Breast epithelium (tissue), 4 donors: ENCODE measurements around the gene FDX2. TPM values are rescaled to one million over a fixed set of nuclear protein-coding genes. Genes with fewer than 3 reads are reported as not detected.

Experiments used
- DNase-seq, 2 donors: peaks; one replicate each; pipeline ENCODE4 v3.0.0-alpha.2; 2019; ENCODE audit warnings: low spot score in 2 of 2
- H3K27ac ChIP-seq, 2 donors: fragments of 200-600 bp; sonication (generic) in 1 of 2; one replicate each; pipeline ENCODE4 v1.5.1; 2016 to 2019; ENCODE audit warnings: mild to moderate bottlenecking in 1 of 2
- H3K27me3 ChIP-seq, 2 donors: fragments of 200-600 bp; sonication (generic) in 1 of 2; one replicate each; pipeline versions ENCODE4 v1.5.1 to v1.6.0; 2017 to 2019; ENCODE audit warnings: control low read depth in 1 of 2, mild to moderate bottlenecking in 1 of 2
- H3K36me3 ChIP-seq: fragments of 200-600 bp; one replicate; pipeline ENCODE4 v1.5.1; 2019
- H3K4me1 ChIP-seq, 2 donors: fragments of 200-600 bp; sonication (generic); one replicate each; pipeline ENCODE4 v1.5.1; 2016 to 2019; ENCODE audit warnings: control low read depth in 1 of 2
- H3K4me3 ChIP-seq, 3 donors: fragments of 200-600 bp; sonication (generic); 1 replicate in 2 of 3; 2 replicates in 1 of 3; pipeline ENCODE4 v1.5.1; 2016 to 2019; ENCODE audit warnings: mild to moderate bottlenecking in 3 of 3, moderate library complexity in 2 of 3
- H3K9me3 ChIP-seq, 2 donors: fragments of 200-600 bp; sonication (generic) in 1 of 2; one replicate each; pipeline ENCODE4 v1.5.1; 2016 to 2019; ENCODE audit warnings: control low read depth in 1 of 2
- POLR2A ChIP-seq: fragments of 450-650 bp; IDR thresholded peaks from one replicate; pipeline ENCODE4 v1.6.1; 2016; ENCODE audit warnings: antibody characterized with exemption, mild to moderate bottlenecking, moderate library complexity
- POLR2AphosphoS5 ChIP-seq, 3 donors: sonication (generic); formaldehyde crosslinking; IDR thresholded peaks; one replicate each; pipeline ENCODE4 v1.6.1; 2017; ENCODE audit warnings: antibody characterized with exemption in 3 of 3
- intact Hi-C: fragments of 100-400 bp; cut with DNase I; formaldehyde crosslinking; loops from one replicate; pipeline ENCODE4 v1.15.1; 2023; ENCODE audit warnings: low total_unique reads
- total RNA-seq, 3 donors: library from RNA; depleted of rRNA; stranded (reverse); fragments of >200 nt; gene quantifications; one replicate each; pipeline ENCODE4 v1.1.0, GENCODE V29; 2016
- TF ChIP-seq, protein P1 (sequence below), 3 donors: fragments of 450-650 bp; IDR thresholded peaks; one replicate each; pipeline ENCODE4 v1.5.1; 2016 to 2017; ENCODE audit warnings: antibody characterized with exemption in 3 of 3, mild to moderate bottlenecking in 3 of 3, moderate library complexity in 3 of 3

The FDX2 gene
- total RNA-seq, 3 donors from 2014 or later, result 14.7 to 19.9 (median 15.7) TPM

DNA sequence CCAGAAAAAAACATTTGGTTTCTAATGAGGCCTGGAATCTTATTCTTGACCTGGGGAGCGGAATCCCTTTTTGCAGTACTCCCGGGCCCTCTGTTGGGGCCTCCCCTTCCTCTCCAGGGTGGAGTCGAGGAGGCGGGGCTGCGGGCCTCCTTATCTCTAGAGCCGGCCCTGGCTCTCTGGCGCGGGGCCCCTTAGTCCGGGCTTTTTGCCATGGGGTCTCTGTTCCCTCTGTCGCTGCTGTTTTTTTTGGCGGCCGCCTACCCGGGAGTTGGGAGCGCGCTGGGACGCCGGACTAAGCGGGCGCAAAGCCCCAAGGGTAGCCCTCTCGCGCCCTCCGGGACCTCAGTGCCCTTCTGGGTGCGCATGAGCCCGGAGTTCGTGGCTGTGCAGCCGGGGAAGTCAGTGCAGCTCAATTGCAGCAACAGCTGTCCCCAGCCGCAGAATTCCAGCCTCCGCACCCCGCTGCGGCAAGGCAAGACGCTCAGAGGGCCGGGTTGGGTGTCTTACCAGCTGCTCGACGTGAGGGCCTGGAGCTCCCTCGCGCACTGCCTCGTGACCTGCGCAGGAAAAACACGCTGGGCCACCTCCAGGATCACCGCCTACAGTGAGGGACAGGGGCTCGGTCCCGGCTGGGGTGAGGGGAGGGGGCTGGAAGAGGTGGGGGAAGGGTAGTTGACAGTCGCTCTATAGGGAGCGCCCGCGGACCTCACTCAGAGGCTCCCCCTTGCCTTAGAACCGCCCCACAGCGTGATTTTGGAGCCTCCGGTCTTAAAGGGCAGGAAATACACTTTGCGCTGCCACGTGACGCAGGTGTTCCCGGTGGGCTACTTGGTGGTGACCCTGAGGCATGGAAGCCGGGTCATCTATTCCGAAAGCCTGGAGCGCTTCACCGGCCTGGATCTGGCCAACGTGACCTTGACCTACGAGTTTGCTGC lies 28.7 kb downstream of the FDX2 start, which contains the start of gene ICAM4:
Gene ICAM4, plus strand, starts transcription at position 153 of the 935 bp plus-strand sequence. Its CDS starts 58 bp downstream, at position 211.
- H3K36me3 ChIP-seq, result no peaks in the 10 kb centered on the region
- no peaks in the 10 kb centered on the region for H3K9me3 ChIP-seq
- peak within 1 kb of the TSS; percentile 26 to 32 for H3K27ac ChIP-seq
- peaks cover 19 to 22% of the 10 kb centered on the region in 2 donors for H3K4me1 ChIP-seq
- H3K4me3 ChIP-seq, result peak within 1 kb of the TSS in 2 of 3 donors; percentile 10 to 37
- no peak for DNase-seq
- intact Hi-C loops, result no loop called here
- peaks cover 11 to 37% of the 10 kb centered on the region in 2 donors for H3K27me3 ChIP-seq
- TF ChIP-seq, protein P1, sequence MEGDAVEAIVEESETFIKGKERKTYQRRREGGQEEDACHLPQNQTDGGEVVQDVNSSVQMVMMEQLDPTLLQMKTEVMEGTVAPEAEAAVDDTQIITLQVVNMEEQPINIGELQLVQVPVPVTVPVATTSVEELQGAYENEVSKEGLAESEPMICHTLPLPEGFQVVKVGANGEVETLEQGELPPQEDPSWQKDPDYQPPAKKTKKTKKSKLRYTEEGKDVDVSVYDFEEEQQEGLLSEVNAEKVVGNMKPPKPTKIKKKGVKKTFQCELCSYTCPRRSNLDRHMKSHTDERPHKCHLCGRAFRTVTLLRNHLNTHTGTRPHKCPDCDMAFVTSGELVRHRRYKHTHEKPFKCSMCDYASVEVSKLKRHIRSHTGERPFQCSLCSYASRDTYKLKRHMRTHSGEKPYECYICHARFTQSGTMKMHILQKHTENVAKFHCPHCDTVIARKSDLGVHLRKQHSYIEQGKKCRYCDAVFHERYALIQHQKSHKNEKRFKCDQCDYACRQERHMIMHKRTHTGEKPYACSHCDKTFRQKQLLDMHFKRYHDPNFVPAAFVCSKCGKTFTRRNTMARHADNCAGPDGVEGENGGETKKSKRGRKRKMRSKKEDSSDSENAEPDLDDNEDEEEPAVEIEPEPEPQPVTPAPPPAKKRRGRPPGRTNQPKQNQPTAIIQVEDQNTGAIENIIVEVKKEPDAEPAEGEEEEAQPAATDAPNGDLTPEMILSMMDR (IDR thresholded peaks at IDR 0.05), result no peak
- TF ChIP-seq POLR2A (no peak), POLR2AphosphoS5 (IDR thresholded peaks at IDR 0.05) (no peak)

DNA sequence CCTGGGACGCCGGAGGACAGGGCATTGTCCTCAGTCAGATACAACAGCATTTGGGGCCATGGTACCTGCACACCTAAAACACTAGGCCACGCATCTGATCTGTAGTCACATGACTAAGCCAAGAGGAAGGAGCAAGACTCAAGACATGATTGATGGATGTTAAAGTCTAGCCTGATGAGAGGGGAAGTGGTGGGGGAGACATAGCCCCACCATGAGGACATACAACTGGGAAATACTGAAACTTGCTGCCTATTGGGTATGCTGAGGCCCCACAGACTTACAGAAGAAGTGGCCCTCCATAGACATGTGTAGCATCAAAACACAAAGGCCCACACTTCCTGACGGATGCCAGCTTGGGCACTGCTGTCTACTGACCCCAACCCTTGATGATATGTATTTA lies 30.4 kb downstream of the FDX2 start:
- TF ChIP-seq POLR2A (no peak), POLR2AphosphoS5 (IDR thresholded peaks at IDR 0.05) (no peak)
- TF ChIP-seq, protein P1 (IDR thresholded peaks at IDR 0.05), result no peak
- Histone ChIP-seq H3K27me3 (peaks cover 4 to 23% of the 10 kb centered on the region in 2 donors), H3K4me1 (peaks cover 10 to 12% of the 10 kb centered on the region in 2 donors), H3K4me3 (no peak overlapping the region), H3K27ac (peak overlapping the region in 1 of 2 donors; percentile 26), H3K9me3 (no peaks in the 10 kb centered on the region), H3K36me3 (no peaks in the 10 kb centered on the region)
- no peak for DNase-seq
- intact Hi-C loops, result no loop called here

DNA sequence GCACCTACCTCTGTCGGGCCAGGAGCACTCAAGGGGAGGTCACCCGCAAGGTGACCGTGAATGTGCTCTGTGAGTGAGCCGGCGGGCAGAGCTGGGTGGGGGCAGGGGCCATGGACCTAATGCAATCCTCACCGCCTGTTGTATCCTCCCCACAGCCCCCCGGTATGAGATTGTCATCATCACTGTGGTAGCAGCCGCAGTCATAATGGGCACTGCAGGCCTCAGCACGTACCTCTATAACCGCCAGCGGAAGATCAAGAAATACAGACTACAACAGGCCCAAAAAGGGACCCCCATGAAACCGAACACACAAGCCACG lies 30.9 kb downstream of the FDX2 start:
- Histone ChIP-seq H3K36me3 (no peaks in the 10 kb centered on the region), H3K9me3 (no peaks in the 10 kb centered on the region), H3K27ac (no peak overlapping the region), H3K4me1 (peaks cover 7 to 9% of the 10 kb centered on the region in 2 donors), H3K27me3 (peaks cover 3 to 18% of the 10 kb centered on the region in 2 donors), H3K4me3 (no peak overlapping the region)
- TF ChIP-seq POLR2A (no peak), POLR2AphosphoS5 (IDR thresholded peaks at IDR 0.05) (no peak)
- TF ChIP-seq, protein P1 (IDR thresholded peaks at IDR 0.05), result no peak
- intact Hi-C loops, result no loop called here
- DNase-seq, result no peak

DNA sequence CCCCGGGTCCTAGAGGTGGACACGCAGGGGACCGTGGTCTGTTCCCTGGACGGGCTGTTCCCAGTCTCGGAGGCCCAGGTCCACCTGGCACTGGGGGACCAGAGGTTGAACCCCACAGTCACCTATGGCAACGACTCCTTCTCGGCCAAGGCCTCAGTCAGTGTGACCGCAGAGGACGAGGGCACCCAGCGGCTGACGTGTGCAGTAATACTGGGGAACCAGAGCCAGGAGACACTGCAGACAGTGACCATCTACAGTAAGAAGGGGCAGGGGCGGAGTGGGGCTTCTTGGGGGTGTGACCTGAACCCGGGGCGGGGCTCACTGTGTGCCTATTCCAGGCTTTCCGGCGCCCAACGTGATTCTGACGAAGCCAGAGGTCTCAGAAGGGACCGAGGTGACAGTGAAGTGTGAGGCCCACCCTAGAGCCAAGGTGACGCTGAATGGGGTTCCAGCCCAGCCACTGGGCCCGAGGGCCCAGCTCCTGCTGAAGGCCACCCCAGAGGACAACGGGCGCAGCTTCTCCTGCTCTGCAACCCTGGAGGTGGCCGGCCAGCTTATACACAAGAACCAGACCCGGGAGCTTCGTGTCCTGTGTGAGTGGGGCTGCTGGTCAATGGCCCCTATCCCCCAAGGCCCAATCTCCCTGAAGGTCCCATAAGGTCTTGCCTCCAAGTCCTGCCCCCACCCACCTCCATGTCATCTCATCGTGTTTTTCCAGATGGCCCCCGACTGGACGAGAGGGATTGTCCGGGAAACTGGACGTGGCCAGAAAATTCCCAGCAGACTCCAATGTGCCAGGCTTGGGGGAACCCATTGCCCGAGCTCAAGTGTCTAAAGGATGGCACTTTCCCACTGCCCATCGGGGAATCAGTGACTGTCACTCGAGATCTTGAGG lies 31.5 kb downstream of the FDX2 start:
- TF ChIP-seq POLR2A, result no peak
- no peak for TF ChIP-seq POLR2AphosphoS5 (IDR thresholded peaks at IDR 0.05)
- TF ChIP-seq, protein P1 (IDR thresholded peaks at IDR 0.05), result no peak
- no peak overlapping the region for H3K27ac ChIP-seq
- H3K4me3 ChIP-seq, result no peak overlapping the region
- DNase-seq, result no peak
- peaks cover 3 to 4% of the 10 kb centered on the region in 2 donors for H3K4me1 ChIP-seq
- no peaks in the 10 kb centered on the region for H3K36me3 ChIP-seq
- peaks cover 3 to 12% of the 10 kb centered on the region in 2 donors for H3K27me3 ChIP-seq
- intact Hi-C loops, result no loop called here
- H3K9me3 ChIP-seq, result no peaks in the 10 kb centered on the region
